IMR-90 (cell line): Measurements from ENCODE around the gene MPST.

Source experiments
- CEBPB ChIP-seq: IDR thresholded peaks from 2 replicates; pipeline ENCODE4 v1.6.1; 2012; ENCODE audit warnings: low read depth, low read length, improper control_type of control experiment
- CHD1 ChIP-seq: IDR thresholded peaks from 2 replicates; pipeline ENCODE4 v1.6.1; 2012; ENCODE audit warnings: low read depth, low read length, improper control_type of control experiment
- FOS ChIP-seq: fragments of 150-350 bp; IDR thresholded peaks from 2 replicates; pipeline ENCODE4 v1.6.1; 2016; ENCODE audit warnings: low read depth, low read length
- MAFK ChIP-seq: IDR thresholded peaks from 2 replicates; pipeline ENCODE4 v1.6.1; 2012; ENCODE audit warnings: low read depth, low read length, improper control_type of control experiment
- POLR2A ChIP-seq: IDR thresholded peaks from 2 replicates; pipeline ENCODE4 v1.6.1; 2012; ENCODE audit warnings: mild to moderate bottlenecking, low read depth, low read length
- RAD21 ChIP-seq: IDR thresholded peaks from 2 replicates; pipeline ENCODE4 v1.6.1; 2012; ENCODE audit warnings: low read length, improper control_type of control experiment
- RCOR1 ChIP-seq: IDR thresholded peaks from 2 replicates; pipeline ENCODE4 v1.6.1; 2012; ENCODE audit warnings: mild to moderate bottlenecking, low read length, improper control_type of control experiment; ENCODE audit not compliant: insufficient replicate concordance
- TF ChIP-seq, protein P1 (sequence below): conservative IDR thresholded peaks from 2 replicates; pipeline ENCODE4 v1.5.1; 2012; ENCODE audit warnings: mild to moderate bottlenecking, low read depth, low read length, improper control_type of control experiment

- TF ChIP-seq, protein P1, sequence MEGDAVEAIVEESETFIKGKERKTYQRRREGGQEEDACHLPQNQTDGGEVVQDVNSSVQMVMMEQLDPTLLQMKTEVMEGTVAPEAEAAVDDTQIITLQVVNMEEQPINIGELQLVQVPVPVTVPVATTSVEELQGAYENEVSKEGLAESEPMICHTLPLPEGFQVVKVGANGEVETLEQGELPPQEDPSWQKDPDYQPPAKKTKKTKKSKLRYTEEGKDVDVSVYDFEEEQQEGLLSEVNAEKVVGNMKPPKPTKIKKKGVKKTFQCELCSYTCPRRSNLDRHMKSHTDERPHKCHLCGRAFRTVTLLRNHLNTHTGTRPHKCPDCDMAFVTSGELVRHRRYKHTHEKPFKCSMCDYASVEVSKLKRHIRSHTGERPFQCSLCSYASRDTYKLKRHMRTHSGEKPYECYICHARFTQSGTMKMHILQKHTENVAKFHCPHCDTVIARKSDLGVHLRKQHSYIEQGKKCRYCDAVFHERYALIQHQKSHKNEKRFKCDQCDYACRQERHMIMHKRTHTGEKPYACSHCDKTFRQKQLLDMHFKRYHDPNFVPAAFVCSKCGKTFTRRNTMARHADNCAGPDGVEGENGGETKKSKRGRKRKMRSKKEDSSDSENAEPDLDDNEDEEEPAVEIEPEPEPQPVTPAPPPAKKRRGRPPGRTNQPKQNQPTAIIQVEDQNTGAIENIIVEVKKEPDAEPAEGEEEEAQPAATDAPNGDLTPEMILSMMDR = no peak
- TF ChIP-seq POLR2A = no peak
- TF ChIP-seq CEBPB = no peak
- TF ChIP-seq RCOR1 = no peak
- no peak for TF ChIP-seq MAFK
- TF ChIP-seq RAD21 = no peak
- TF ChIP-seq CHD1 = no peak
- no peak for TF ChIP-seq FOS
These were observed 42.9 kb upstream of the MPST start for GRCh38 chr22:36976606-36977005.
